ENCODE results near the gene TLCD2. TPM values are rescaled to one million over a fixed set of nuclear protein-coding genes. Genes with fewer than 3 reads are reported as not detected.

Gene TLCD2
- total RNA-seq, 1 experiment from 2014 or later, result 1.5 TPM

GRCh38 chr17:1758807-1759206 lies 48.6 kb upstream of the TLCD2 start:
- H4K8ac ChIP-seq (replicated peaks; ENCODE audit: insufficient read length, low read depth, low read length), result no peak overlapping the region
- H3K36me3 Mint-ChIP-seq (ENCODE audit: insufficient read depth in 1 of 3, low read depth in 3 of 3), result no peaks in the 10 kb centered on the region
- peaks cover 5% of the 10 kb centered on the region for H3K23me2 ChIP-seq (ENCODE audit: insufficient read length, low read depth, low read length, poor library complexity, severe bottlenecking)
- no peak overlapping the region for H3K4ac ChIP-seq (ENCODE audit: low read depth, low read length)
- no peaks in the 10 kb centered on the region for H4K20me1 ChIP-seq (ENCODE audit: control insufficient read depth, insufficient read depth, insufficient read length)
- no peak overlapping the region for H2AFZ ChIP-seq (ENCODE audit: low read length)
- H3K4me3 Mint-ChIP-seq, result no peak overlapping the region
- H3K23ac ChIP-seq (ENCODE audit: insufficient read length, low read depth, low read length), result no peak overlapping the region
- no peak overlapping the region for H3K14ac ChIP-seq (ENCODE audit: insufficient read depth, low read length)
- TF ChIP-seq CTCF (conservative IDR thresholded peaks at IDR 0.05), result no peak
- H3T11ph ChIP-seq (ENCODE audit: low read length), result no peak overlapping the region
- H2AK5ac ChIP-seq (ENCODE audit: insufficient read length, low read length), result no peak overlapping the region
- no peak overlapping the region for H3K56ac ChIP-seq (ENCODE audit: insufficient read length, low read depth, low read length)
- H3K9ac ChIP-seq (ENCODE audit: extremely low read depth, insufficient read length, low read length), result no peak overlapping the region
- no peak overlapping the region for H3K18ac ChIP-seq (ENCODE audit: insufficient read length, low read depth, low read length)
- no peak overlapping the region for H4K5ac ChIP-seq (ENCODE audit: insufficient read length, low read depth, low read length)
- no peaks in the 10 kb centered on the region for H3K27me3 ChIP-seq (ENCODE audit: insufficient read depth, low read length)
- H2BK12ac ChIP-seq (ENCODE audit: insufficient read length, low read depth, low read length), result no peak overlapping the region
- H3K27me3 Mint-ChIP-seq (ENCODE audit: low read depth), result no peaks in the 10 kb centered on the region; the same call in none of the 2 replicates
- no peaks in the 10 kb centered on the region for H3K9me3 Mint-ChIP-seq
- no peaks in the 10 kb centered on the region for H3K9me3 ChIP-seq (ENCODE audit: control insufficient read depth, low read depth, low read length)
- no peak overlapping the region for H2BK120ac ChIP-seq (ENCODE audit: low read depth, low read length, poor library complexity, severe bottlenecking)
- no peak overlapping the region for H3K4me2 ChIP-seq (ENCODE audit: insufficient read depth, insufficient read length, low read length)
- no peak overlapping the region for H4K91ac ChIP-seq (ENCODE audit: insufficient read length, low read depth, low read length)
- no peak overlapping the region for H2BK20ac ChIP-seq (ENCODE audit: low read depth, low read length, poor library complexity, severe bottlenecking)
- DNase-seq, result no peak
- H3K27ac ChIP-seq (ENCODE audit: insufficient read length, low read depth, low read length), result no peak overlapping the region
- WGBS (ENCODE audit: extremely low coverage, insufficient read length, low lambda C conversion rate), result no CpG with 5 or more reads among the region's 15 CpGs
- H3K4me1 Mint-ChIP-seq, result peaks cover 35 to 40% of the 10 kb centered on the region in 2 experiments
- peak overlapping the region in 2 of 3 experiments; percentile 7 to 39; a peak in 1 of 7 replicates for H3K27ac Mint-ChIP-seq
- no peak overlapping the region for H2BK5ac ChIP-seq (ENCODE audit: insufficient read length, low read length)
- H2BK15ac ChIP-seq (ENCODE audit: low read depth, low read length), result no peak overlapping the region
- peaks cover 6% of the 10 kb centered on the region; the same call in 1 of the 2 replicates for H3K4me1 ChIP-seq (ENCODE audit: insufficient read depth, low read length)
- no peaks in the 10 kb centered on the region for H3K79me2 ChIP-seq (ENCODE audit: insufficient read depth, low read length)
- no peaks in the 10 kb centered on the region for H3K79me1 ChIP-seq (ENCODE audit: insufficient read depth, low read depth, low read length, poor library complexity, severe bottlenecking)

All from H9 (cell line).